GM18907 (cell line): ENCODE measurements around the gene RANBP17.

Source experiments
- ATAC-seq: cut with Tn5 transposase; IDR thresholded peaks from one replicate; pipeline ENCODE4 v1.9.1; 2021; ENCODE audit warnings: mild to moderate bottlenecking, moderate library complexity; ENCODE audit not compliant: unreplicated experiment

The RANBP17 gene

GRCh38 chr5:171312129-171312974 is 450.5 kb downstream of the RANBP17 start:
- no peak for ATAC-seq

- ATAC-seq, result no peak
Observed at GRCh38 chr5:171313481-171314206, 451.8 kb downstream of the RANBP17 start.

GRCh38 chr5:171314728-171315385 is 453.0 kb downstream of the RANBP17 start:
- ATAC-seq, result no peak

GRCh38 chr5:171315386-171315891 is 453.6 kb downstream of the RANBP17 start:
- no peak for ATAC-seq

- ATAC-seq, result no peak
Observed at GRCh38 chr5:171315925-171316257, 454.1 kb downstream of the RANBP17 start.

- no peak for ATAC-seq
Observed at GRCh38 chr5:171316258-171317121, 454.7 kb downstream of the RANBP17 start.

- ATAC-seq, result no peak
Observed at GRCh38 chr5:171317230-171317629, 455.4 kb downstream of the RANBP17 start.

GRCh38 chr5:171318026-171318425 is 456.2 kb downstream of the RANBP17 start:
- ATAC-seq, result no peak

GRCh38 chr5:171321447-171321846 is 459.6 kb downstream of the RANBP17 start:
- no peak for ATAC-seq

- ATAC-seq, result no peak
Observed at GRCh38 chr5:171322527-171322926, 460.7 kb downstream of the RANBP17 start.

- no peak for ATAC-seq
Observed at GRCh38 chr5:171323007-171323406, 461.2 kb downstream of the RANBP17 start.

GRCh38 chr5:171323806-171324632 is 462.2 kb downstream of the RANBP17 start:
- ATAC-seq, result no peak

GRCh38 chr5:171330021-171330420 is 468.2 kb downstream of the RANBP17 start:
- ATAC-seq, result no peak

GRCh38 chr5:171335616-171336015 is 473.8 kb downstream of the RANBP17 start:
- ATAC-seq, result no peak

- no peak for ATAC-seq
Observed at GRCh38 chr5:171336521-171337209, 474.8 kb downstream of the RANBP17 start.

- ATAC-seq, result no peak
Observed at GRCh38 chr5:171337210-171337569, 475.4 kb downstream of the RANBP17 start.

- ATAC-seq, result no peak
Observed at GRCh38 chr5:171340042-171340441, 478.2 kb downstream of the RANBP17 start.

- ATAC-seq, result no peak
Observed at GRCh38 chr5:171340491-171340890, 478.7 kb downstream of the RANBP17 start.
